ENCODE data around the gene MAP9. TPM values are rescaled to one million over a fixed set of nuclear protein-coding genes. Genes with fewer than 3 reads are reported as not detected.

The MAP9 gene
- total RNA-seq, 2 donors from 2014 or later: 4.5 to 9.5 TPM

DNA sequence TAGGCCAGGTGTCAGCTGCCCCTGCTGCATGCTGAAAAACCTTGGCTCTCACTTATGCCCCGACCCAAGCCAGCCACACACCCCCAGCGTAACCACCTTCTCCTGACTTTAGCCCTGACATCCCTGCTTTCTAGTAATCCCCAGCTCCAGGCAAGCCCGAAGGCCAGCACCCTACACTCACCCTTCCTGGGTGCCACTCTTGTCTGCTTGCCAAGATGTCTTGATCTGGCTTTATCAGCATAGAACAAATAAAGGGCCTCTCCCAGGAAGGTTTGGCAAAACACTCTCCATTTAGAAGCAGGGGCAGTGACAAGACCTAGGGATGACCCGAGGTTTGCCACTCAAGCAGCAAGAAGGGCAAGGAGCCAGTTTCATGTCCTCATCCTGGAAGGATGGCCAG is 6.8 kb upstream of the MAP9 start:
- H3K4me3 ChIP-seq: no peak overlapping the region
- H3K27me3 ChIP-seq: no peaks in the 10 kb centered on the region
- TF ChIP-seq, protein P1, sequence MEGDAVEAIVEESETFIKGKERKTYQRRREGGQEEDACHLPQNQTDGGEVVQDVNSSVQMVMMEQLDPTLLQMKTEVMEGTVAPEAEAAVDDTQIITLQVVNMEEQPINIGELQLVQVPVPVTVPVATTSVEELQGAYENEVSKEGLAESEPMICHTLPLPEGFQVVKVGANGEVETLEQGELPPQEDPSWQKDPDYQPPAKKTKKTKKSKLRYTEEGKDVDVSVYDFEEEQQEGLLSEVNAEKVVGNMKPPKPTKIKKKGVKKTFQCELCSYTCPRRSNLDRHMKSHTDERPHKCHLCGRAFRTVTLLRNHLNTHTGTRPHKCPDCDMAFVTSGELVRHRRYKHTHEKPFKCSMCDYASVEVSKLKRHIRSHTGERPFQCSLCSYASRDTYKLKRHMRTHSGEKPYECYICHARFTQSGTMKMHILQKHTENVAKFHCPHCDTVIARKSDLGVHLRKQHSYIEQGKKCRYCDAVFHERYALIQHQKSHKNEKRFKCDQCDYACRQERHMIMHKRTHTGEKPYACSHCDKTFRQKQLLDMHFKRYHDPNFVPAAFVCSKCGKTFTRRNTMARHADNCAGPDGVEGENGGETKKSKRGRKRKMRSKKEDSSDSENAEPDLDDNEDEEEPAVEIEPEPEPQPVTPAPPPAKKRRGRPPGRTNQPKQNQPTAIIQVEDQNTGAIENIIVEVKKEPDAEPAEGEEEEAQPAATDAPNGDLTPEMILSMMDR (IDR thresholded peaks at IDR 0.05): no peak
- H3K4me1 ChIP-seq: no peaks in the 10 kb centered on the region
- DNase-seq (ENCODE audit: low spot score): no peak
- no peaks in the 10 kb centered on the region for H3K36me3 ChIP-seq
- no peaks in the 10 kb centered on the region for H3K9me3 ChIP-seq
- no peak overlapping the region for H3K27ac ChIP-seq

DNA sequence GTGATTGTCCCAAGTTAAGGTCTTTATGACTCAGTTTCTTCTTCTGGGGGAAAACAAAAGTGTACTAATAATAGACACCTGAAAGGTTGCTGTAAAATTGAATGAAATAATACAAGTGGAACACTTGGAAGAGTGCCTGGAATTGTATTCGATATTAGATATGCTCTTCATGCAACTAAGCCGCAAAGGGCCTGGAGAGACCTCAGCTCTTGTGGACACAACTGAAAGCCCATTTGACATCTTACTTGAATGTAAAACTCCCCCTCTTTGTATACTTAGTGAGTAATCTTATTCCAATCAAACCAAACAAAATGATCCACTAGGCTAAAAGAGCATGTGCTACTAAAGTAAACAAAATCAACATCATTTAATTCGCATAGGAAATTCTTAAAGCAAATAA is 511 bp upstream of the MAP9 start:
- no peak for DNase-seq (ENCODE audit: low spot score)
- H3K9me3 ChIP-seq: no peaks in the 10 kb centered on the region
- TF ChIP-seq, protein P1 (IDR thresholded peaks at IDR 0.05): no peak
- H3K4me3 ChIP-seq: peak overlapping the region; percentile 66 to 73
- peaks cover 0 to 6% of the 10 kb centered on the region in 2 donors for H3K4me1 ChIP-seq
- no peak overlapping the region for H3K27ac ChIP-seq
- no peaks in the 10 kb centered on the region for H3K36me3 ChIP-seq
- H3K27me3 ChIP-seq: no peaks in the 10 kb centered on the region

DNA sequence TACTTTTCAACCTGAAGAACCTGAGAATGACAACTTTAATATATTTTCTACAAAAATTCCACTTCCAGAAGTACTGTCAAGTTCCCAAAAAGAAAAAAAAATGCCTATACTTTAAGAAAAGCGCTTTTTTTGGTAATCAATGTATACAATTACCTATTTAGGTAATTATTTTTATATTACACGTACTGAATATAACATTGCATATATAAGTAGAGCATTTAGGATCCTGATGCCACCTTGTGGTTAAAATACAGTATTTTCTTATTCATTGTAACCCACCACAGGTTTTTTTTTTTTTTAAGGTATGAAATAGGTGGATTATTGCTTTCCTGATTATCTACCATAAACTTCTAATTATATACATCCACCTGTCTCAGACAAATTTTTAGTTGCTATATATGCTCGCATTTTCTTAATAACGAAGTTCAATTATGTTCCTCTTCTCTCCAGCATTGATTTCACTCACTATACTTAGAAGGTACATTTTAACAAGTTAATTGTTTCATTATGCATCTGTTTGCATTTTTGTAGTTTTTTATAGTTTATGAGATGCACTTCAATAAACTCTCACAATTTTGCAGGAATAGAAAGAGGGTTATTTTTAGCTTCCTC is 5.2 kb downstream of the MAP9 start:
- TF ChIP-seq, protein P1 (IDR thresholded peaks at IDR 0.05): peak; percentile 25 to 58
- no peak for DNase-seq (ENCODE audit: low spot score)
- H3K27me3 ChIP-seq: no peaks in the 10 kb centered on the region
- no peaks in the 10 kb centered on the region for H3K9me3 ChIP-seq
- no peak overlapping the region for H3K27ac ChIP-seq
- H3K4me1 ChIP-seq: peaks cover 0 to 6% of the 10 kb centered on the region in 2 donors
- peaks cover 7% of the 10 kb centered on the region for H3K36me3 ChIP-seq
- H3K4me3 ChIP-seq: no peak overlapping the region

DNA sequence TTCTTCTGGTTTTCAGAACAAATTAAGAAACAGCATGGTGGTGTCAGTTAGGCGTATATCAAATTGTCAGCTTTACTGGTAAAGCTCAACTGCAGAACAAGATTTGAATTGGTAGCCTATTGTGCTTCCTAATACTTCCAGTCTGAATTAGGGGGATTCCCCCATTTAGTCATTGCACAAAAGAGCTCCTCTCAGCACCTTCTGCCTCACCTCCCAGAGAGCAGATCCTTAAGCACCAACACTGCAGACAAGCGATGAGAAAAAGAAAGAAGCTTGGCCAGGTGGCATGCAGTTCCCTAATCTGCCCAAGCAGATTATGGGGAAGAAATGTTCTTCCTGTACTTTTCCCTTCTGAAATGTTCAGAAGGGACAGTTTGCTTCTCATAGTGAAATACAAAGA is 9.2 kb downstream of the MAP9 start:
- no peak for DNase-seq (ENCODE audit: low spot score)
- no peak overlapping the region for H3K27ac ChIP-seq
- H3K4me1 ChIP-seq: no peaks in the 10 kb centered on the region
- H3K4me3 ChIP-seq: no peak overlapping the region
- H3K27me3 ChIP-seq: no peaks in the 10 kb centered on the region
- H3K9me3 ChIP-seq: no peaks in the 10 kb centered on the region
- H3K36me3 ChIP-seq: peaks cover 7% of the 10 kb centered on the region
- TF ChIP-seq, protein P1 (IDR thresholded peaks at IDR 0.05): no peak

DNA sequence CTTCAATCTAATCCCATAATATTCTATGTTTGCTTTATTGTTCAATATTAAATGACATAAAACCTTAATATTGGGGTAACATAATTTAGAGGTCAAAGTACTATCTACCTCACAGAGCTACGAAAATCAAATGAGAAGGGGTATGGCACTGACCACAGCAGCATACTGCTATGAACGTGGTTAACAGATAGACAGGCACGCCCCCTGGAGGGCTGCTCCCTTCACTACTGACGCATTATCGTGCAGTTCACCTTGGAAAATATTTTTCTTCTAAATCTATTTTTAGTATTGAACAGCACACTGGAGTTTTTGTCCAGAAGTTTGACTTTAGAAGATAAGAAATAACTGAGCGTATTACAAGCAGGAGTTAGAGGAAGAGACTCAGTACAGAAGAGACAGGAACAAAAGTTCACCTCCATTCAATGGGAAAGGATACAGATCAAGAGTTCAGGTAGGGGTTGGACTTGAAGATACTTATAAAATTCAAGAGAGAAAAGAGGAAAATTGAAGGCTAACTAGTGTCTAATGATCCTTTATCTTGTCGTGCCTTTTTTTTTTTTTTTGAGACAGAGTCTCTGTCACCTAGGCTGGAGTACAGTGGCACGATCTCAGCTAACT is 22.7 kb downstream of the MAP9 start:
- TF ChIP-seq, protein P1 (IDR thresholded peaks at IDR 0.05): peak; percentile 42 to 78

More for the DNA sequence above, 22.7 kb downstream of the MAP9 start:
- Histone ChIP-seq H3K4me1 (no peaks in the 10 kb centered on the region), H3K9me3 (no peaks in the 10 kb centered on the region), H3K4me3 (no peak overlapping the region), H3K27me3 (no peaks in the 10 kb centered on the region), H3K27ac (no peak overlapping the region), H3K36me3 (no peaks in the 10 kb centered on the region)
- DNase-seq (ENCODE audit: low spot score): no peak
